Heart left ventricle (tissue), 13 donors: ENCODE results near the gene RAB1A.

ENCODE experiments used
- CTCF ChIP-seq, 12 donors: fragments of 200-600 bp; sonication (generic) in 4 of 12; IDR thresholded peaks; one replicate each; pipeline versions ENCODE4 v1.5.0 to v1.8.0; 2018 to 2022; ENCODE audit warnings: antibody characterized with exemption in 12 of 12, mild to moderate bottlenecking in 5 of 12
- POLR2A ChIP-seq, 2 donors: fragments of 450-650 bp; IDR thresholded peaks; one replicate each; pipeline ENCODE4 v1.6.1; 2017; ENCODE audit warnings: antibody characterized with exemption in 2 of 2, mild to moderate bottlenecking in 2 of 2, moderate library complexity in 2 of 2
- donor health status: ischemic (EF 13 %, LVEDD 7.1; RV severe dilation, severe dysfunction).
- donor health status: DM: no; HTN: yes; CAD: no.
- donor health status: DM: no; HTN: no; CAD: no.
- donor health status: ischemic (EF 25% LVEDD 6.9; RV normal size, moderate dysfunction).
- donor health status: ischemic (EF 25% LVEDD 5.7; RV mildly dilated, moderate dysfunction).
- donor health status: ischemic (EF 35%, LVEDD 5.7; RV mildly dilated, moderate dysfunction).
- donor health status: nonischemic (EF 11% LVEDD 7.7; RV severe dilation, severe dysfunction).
- donor health status: DM: yes; HTN: yes; CAD: no.
- donor health status: PGD.
- donor health status: ischemic (EF 29% LVEDD 5.4; RV normal size, mild dysfunction).
- donor health status: nonischemic (EF 23%, LVEDD 6.1; RV moderate dilation, normal function).

DNA sequence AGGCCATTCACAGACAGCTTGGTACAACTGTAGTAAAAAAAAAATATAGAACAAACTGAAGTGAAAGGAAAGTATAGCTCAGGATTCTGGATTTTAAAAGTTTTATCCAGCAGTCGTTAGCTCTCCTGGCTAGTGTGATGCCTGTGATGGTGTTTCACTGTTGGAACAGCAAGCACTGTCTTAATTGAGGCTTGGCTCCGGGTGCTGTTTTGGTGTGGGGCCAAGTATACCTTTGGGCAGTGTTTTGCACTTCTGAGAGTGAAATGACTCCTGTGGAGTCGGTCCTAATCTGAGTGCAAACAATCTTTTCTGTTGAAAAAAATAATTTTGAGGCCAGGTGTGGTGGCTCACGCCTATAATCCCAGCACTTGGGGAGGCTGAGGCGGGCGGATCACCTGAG lies 28.7 kb upstream of the RAB1A start:
- TF ChIP-seq CTCF (IDR thresholded peaks at IDR 0.05) (no peak), POLR2A (IDR thresholded peaks at IDR 0.05) (no peak)
